ENCODE results near the gene GLDC.
A peak's percentile ranks its signal among the peaks of the same experiment; 100 is the strongest.
"Not testable (repeated sequence)": the region's sequence is repeated elsewhere in the genome, so short reads cannot be mapped to it uniquely, and the experiment has no call there.

GLDC gene

DNA sequence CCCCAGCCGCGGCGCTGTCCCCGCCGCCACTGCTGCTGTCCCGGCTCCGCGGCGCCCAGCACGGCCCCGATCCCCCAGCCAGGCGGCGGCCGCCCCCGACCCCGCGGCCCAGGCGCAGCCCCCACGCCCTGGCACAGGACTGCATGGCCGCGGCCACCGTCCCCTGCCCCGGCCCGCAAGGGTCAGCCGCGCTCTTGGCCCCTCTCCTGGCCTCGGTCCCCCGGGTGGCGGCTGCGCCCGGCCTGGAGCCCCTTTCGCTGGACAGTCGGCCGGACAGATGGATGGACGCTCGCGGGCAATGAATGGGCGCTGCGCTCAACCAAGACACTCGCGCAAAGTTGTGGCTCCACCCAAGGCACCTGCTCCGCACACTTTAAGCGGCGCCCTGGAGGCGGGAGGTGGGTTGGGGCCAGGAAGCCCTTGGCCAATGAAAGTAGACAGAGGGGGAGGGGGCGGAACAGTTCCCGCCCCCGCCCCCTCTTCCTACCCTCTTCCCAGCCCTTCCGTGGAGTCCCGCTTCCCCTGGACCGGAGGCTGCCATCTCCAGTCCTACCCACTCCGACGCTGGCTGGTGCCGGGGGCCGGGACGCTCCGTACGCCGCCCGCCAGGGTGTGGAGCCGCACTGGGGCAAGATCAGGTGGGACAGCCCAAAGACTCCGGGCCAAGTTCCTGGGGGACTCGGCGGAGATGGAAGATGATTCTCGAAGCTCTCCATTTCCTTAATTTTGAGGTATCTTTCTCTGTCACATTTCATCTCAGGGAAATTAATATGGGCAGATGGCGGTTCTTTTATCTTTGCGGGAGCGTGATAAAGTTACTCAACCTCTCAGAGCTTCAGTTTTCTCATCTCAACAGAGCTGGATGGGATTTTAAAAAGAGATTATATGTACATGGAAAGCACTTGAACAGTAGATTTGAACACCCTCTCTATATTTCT, at the start of gene GLDC:
GLDC (minus strand) TSS at position 375 of the 938 bp plus-strand sequence; CDS start at position 145, 230 bp downstream.
- DNase-seq (ENCODE audit: insufficient read length, low spot score) = peak; percentile 94
- FAIRE-seq = peak; percentile 91

DNA sequence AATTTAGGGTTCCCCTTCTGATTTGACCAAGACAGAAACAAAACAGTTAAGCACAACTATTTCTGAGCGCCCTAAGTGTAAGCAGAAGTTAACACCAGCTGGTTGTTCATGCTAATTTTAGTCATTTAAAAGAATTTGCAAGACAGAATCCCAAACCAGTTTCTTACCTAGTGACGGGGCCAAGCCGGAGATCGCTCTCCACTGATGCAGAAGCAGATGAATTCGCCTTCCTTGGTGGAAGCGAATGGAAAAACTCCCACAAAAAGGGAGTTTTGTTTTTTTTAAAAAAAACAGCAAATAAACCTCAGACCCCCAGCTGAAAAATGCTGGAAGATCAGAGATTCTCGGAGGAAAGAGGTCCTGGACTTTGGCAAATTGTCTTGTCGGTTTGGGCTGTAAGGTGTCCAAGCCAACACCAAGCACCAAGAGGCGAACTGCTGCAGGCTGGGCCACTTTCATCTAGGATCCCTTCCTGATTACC, 47.4 kb upstream of the GLDC start:
- peak; percentile 72 for FAIRE-seq

DNA sequence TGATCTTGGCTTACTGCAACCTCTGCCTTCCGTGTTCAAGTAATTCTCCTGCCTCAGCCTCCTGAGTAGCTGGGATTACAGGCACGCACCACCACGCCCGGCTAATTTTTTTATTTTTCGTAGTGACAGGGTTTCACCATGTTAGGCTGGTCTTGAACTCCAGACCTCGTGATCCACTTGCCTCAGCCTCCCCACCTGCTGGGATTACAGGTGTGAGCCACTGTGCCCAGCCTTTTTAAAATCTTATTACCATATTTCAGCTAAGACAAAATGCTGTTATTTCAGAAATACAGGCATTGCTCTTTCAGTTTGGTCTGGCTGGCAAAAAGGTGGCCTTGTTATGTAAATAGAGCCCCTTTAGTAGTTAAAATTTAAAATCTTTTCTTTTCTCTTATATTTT, 46.9 kb upstream of the GLDC start:
- FAIRE-seq = no peak
- DNase-seq (ENCODE audit: insufficient read length, low spot score) = no peak

More for the DNA sequence above, 47.4 kb upstream of the GLDC start:
- DNase-seq (ENCODE audit: insufficient read length, low spot score) = no peak

DNA sequence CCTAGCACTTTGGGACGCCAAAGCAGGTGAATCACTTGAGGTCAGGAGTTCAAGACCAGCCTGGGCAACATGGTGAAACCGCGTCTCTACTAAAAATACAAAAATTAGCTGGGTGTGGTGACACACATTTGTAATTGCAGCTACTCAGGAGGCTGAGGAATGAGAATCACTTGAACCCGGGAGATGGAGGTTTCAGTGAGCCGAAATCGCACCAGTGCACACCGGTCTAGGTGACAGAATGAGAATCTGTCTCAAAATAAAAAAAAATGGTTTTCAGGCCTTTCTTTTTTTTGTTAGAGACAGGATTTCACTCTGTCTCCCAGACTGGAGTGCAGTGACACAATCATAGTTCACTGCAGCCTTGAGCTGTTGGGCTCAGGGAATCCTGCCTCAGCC, 45.1 kb upstream of the GLDC start:
- not testable (repeated sequence) for FAIRE-seq; DNase-seq (ENCODE audit: insufficient read length, low spot score)

DNA sequence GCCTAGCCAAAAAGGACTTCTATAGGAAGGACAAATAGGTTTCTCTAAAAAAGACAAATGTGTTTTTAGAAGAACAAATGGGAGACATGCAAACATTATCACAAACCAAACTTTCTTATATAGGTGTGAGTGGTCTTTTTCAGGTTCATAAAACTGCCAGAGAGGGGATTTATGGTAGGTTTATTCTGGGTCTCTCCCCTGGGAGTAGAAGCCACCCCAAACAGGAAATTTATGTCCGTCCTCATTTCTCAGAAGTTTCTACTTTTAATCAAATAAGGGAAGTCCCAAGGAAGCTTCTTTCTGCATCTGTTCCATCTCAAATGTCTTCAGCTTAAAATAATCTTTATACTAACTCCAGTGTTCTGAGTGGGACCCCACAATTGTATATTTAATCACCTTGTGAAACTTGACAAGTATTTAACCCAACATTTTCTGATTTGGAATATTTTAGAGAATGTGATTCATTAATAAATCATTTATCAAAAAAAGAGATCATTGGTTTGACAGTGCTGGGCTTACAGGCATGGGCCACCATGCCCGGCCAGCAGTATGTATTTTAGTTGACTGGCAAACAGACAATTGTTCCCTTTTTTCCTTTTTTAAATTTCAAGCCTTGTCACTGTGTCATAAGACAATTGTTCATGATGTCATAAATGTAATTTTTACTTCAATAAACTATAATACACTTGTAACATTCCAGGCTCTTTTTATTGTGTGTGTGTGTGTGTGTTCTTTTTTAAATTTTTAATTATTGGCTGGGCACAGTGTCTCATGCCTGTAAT, 44.6 kb upstream of the GLDC start:
- FAIRE-seq = peak; percentile 89
- DNase-seq (ENCODE audit: insufficient read length, low spot score) = no peak

DNA sequence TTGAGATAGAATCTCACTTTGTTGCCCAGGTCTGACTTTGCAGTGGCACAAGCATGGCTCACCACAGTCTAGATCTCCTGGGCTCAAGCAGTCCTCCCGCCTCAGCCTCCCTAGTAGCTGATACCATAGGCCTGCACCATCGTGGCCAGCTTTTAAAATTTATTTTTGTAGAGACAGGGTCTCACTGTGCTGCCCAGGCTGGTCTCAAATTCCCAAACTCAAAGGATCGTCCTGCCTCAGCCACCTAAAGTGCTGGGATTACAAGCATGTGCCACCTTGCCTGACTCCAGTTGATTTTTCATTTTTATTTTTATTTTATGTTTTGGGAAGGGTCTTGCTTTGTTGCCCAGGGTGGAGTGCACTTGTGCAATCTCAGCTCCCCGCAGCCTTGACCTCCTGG, 41.7 kb upstream of the GLDC start:
- FAIRE-seq = no peak

DNA sequence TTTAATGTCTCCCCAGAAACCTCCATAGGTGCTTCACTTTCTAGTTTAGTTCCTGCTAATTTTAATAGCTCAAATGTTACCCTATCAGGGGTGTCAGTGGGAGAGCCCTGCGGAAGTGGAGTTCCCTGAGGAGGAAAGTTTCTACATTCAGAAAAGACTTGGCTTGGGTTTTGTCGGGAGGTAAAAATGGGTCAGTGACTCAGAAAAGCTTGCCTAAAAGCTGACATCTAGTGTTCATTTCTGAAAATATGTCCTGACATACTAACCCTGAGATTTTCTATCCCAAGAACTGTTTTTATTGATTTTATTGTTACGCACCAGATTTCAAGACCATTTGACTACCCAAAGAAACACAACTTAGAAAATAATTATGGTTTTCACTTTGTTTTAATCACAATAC, 40.9 kb upstream of the GLDC start:
- FAIRE-seq (no peak), DNase-seq (ENCODE audit: insufficient read length, low spot score) (no peak)

More for the DNA sequence above, 41.7 kb upstream of the GLDC start:
- no peak for DNase-seq (ENCODE audit: insufficient read length, low spot score)

DNA sequence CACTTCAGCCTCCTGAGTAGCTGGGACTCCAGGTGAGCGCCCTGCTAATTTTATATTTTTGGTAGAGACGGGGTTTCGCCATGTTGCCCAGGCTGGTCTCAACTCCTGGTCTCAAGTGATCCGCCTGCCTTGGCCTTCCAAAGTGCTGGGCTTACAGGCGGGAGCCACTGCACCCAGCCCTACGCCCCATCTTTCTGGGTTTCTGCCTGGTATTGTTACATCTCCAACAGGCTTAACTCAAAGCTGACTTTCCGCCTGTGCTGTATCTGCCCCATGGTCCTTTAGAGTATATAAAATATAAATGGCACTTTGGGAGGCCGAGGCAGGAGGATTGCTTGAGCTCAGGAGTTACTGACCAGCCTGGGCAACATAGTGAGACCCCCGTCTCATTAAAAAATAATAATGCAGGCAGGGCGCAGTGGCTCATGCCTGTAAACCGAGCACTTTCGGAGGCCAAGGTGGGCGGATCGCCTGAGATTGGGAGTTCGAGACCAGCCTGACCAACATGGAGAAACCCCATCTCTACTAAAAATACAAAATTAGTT, 36.5 kb upstream of the GLDC start:
- FAIRE-seq (no peak), DNase-seq (ENCODE audit: insufficient read length, low spot score) (no peak)

DNA sequence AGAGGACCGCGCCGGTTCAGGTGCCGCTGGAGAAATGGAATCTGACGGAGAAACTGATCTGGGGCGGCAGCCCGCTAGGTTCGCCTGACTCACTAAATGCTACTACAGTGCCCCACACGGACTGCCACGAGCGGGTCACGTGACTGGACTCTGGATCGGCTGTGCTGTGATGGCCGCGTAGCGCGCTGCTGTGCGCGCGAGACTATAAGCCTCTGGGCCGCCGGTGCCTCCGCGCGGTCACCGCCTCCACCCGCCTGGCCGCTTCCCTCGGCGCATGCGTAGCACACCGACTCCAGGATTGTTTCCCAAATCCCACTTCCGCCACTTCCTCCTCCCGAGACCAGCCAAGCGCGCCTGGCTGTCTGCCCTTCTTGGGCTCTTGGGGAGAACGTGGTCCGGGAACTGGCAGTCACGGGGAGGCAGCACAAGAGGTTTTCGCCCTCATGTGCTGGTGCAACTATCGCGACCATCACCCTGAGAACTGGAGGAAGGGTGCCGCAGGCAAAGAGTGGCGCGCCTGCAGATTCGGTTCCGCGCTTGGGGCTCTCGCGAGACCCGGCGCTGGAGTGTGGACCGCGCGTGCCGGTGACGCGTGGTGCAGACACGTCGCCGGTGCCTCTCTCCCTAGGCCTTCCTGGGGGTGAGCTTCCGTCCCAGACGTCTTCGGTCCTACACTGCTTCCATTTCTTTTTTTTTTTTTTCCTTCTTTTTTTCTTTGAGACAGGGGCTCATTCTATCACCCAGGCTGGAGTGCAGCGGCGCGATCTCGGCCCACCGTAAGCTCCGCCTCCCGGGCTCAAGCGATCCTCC, 35.8 kb upstream of the GLDC start:
- peak; percentile 63 for DNase-seq (ENCODE audit: insufficient read length, low spot score)
- FAIRE-seq = peak; percentile 87

DNA sequence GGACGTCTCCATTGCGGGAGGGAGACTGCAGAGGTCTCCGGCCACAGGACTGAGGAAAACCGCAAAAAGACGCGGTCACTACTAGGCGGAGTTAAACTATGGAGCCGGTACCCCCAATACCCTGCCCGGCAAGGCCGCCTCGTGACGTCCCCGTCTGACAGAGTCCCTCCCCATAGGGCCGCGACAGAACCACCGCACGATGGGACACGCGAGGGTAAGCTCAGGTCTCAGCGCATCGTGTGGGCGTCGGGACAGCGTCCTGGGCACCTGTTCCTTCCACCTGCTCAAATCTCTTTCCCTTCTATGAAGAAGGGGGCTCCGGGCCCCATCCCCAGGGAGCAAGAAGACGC, 35.2 kb upstream of the GLDC start:
- DNase-seq (ENCODE audit: insufficient read length, low spot score) (no peak), FAIRE-seq (no peak)

DNA sequence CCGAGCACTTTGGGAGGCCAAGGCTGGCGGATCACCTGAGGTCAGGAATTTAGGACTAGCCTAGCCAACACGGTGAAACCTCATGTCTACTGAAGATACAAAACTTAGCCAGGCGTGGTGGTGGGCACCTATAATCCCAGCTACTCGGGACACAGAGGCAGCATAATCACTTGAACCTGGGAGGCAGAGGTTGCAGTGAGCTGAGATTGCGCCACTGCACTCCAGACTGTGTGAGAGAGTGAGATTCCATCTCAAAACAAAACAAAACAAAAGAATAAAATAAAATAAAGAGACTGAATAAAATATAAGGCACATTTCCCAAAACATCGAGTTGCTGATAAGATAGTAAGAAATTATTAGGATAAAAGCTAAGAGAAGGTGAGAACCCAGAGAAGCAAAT, 32.3 kb upstream of the GLDC start:
- FAIRE-seq (no peak), DNase-seq (ENCODE audit: insufficient read length, low spot score) (no peak)

DNA sequence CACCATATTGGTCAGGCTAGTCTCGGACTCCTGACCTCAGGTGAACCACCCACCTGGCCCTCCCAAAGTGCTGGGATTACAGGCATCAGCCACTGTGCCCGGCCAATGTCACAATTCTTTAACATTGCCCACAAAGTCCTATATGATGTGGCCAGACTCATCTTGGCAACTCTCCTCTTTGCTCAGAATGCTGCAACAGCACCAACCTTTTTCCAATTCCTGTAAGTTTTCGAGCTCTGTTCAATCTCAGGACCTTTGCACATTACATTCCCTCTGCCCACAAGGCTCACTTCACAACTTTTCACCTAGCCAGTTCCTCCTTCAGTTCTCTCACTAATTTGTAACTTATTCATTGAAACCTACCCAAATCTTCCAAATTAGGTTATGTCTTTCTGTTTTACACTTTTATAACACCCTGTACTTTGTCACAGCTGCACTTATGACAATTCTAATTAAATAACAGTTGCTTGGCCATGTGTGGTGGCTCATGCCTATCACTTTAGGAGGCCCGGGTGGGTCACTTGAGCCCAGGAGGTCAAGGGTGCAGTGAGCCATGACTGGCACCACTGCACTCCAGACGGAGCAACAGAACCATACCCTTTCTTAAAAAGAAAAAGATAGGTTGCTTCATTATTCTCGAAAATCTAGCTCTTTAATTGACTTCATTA, 30.9 kb upstream of the GLDC start:
- DNase-seq (ENCODE audit: insufficient read length, low spot score) (no peak), FAIRE-seq (peak; percentile 59)

DNA sequence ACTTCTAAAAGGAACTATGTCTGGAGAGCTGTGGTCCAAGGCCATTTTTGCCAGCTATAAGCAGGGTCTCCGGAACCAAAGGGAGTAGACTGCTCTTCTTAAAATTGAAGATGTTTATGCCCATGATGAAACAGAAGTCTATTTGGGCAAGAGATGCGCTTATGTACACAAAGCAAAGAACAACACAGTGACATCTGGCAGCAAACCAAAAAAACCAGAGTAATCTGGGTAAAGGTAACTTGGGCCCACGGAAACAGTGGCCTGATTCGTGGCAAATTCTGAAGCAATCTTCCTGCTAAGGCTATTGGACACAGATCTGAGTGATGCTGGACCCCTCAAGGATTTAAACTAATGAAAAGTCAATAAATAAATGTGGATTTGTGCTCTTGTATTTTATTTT, 29.7 kb upstream of the GLDC start:
- no peak for DNase-seq (ENCODE audit: insufficient read length, low spot score)
- no peak for FAIRE-seq

DNA sequence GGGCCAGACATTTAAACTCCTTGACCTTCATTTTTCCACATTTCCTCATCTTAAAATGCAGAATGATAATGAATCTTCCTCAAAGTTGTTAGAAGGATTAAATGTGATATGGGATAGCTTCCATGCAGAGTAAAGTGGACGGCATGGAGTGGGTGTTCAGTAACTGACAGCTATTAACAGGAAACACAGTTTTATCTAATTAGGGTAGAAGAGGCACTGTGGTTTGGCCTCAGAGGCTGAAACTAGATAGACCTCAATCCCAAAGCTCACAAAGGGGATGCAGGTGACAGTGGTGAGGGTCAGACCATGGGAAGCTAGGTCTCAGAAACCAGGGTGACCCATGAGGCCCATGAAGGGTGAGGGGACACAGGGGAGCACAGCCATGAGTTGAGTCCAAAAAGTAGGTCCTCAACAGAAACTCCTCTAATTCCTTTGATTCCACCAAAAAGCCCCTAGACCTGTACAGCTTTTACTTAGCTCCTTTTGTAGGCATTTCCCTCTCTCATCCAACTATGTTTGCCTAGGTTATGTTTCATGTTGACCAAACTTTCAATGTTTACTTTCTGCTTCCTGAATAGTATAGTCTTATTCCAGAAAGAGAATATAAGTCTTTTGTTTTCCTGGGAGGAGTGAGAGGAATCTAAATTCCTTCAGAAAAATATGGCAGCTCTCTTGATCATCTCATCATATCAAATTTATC, 27.9 kb upstream of the GLDC start:
- no peak for DNase-seq (ENCODE audit: insufficient read length, low spot score)
- peak; percentile 95 for FAIRE-seq

DNA sequence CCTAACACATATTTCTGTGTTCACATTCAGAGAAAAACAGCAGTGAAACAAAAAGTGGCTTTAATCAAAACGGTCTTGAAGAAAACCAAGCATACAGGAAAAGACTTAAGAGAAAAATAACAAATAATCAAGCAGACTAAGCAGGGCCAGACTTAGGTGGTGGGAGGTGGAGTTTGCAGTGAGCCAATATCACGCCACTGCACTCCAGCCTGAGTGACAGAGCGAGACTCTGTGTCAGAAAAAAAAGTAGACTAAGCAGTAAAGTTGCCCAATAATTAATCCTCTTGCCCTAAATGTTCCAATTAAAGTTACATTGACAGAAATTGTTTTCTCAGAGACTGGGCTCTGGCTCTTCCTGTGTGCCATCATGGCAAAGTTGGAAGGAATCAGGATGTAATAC, 26.6 kb upstream of the GLDC start:
- DNase-seq (ENCODE audit: insufficient read length, low spot score) (no peak), FAIRE-seq (peak; percentile 40)

DNA sequence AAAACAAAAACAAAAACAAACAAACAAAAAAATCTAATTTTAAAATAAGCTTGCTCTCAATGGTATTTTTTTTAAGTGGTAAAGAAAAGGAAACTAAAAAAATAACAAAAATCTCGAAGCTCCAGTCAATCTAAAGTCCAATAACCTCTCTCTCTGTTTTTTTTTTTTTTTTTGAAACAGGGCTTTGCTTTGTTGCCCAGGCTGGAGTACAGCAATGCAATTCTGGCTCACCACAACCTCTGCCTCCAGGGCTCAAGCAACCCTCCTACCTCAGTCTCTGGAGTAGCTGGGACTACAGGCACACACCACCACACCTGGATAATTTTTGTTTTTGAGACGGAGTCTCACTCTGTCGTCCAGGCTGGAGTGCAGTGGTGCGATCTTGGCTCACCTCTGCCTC, 25.9 kb upstream of the GLDC start:
- DNase-seq (ENCODE audit: insufficient read length, low spot score) (no peak), FAIRE-seq (no peak)

DNA sequence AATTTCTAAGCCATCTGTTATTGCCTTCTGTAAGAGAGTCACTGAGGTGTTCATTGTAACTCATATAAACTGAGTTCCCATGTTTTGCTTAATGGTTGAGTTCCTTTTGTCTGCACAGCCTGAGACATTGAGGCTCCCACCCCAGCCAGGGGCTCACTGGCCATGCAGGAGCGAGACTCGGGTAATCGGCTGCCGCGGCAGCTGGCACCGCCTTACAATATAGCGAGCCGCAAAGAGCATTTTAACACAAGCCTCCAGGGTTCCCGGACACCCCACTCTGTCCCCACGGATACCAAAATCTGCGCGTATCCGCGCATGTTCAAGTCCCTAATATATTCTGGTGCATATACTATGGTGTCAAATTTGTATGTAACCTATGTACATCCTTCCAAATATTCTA, 24.4 kb upstream of the GLDC start:
- FAIRE-seq (no peak), DNase-seq (ENCODE audit: insufficient read length, low spot score) (no peak)

DNA sequence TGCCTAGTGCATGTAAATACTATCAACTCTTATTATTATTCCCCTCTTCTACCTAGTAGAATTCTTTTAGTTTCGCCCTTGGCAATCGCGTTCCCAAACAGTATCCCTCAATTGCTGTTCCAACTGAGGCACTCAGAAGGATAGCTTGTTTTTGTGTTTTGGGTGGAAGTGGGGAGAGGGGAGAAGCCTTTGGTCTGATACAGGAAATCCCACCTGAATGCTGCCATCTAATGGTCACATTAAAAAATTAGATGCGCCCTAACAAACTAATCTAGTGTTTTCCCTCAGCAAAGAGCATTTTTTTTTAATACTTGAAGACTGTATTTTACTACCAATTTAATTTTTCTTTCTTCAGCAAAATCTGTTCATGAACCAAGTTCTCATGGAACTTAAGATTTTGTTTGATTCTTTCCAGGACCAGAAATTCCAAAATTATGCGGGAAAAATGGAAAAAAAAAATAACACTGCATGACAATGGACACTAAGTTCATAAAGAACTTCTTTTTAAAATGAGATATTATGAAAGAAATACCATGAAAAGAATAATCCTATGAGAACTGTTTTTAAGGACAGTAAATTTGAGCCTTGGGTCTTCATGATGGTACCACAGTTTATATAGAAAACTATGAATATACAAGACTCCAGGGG, 22.2 kb upstream of the GLDC start:
- FAIRE-seq (peak; percentile 61), DNase-seq (ENCODE audit: insufficient read length, low spot score) (no peak)

DNA sequence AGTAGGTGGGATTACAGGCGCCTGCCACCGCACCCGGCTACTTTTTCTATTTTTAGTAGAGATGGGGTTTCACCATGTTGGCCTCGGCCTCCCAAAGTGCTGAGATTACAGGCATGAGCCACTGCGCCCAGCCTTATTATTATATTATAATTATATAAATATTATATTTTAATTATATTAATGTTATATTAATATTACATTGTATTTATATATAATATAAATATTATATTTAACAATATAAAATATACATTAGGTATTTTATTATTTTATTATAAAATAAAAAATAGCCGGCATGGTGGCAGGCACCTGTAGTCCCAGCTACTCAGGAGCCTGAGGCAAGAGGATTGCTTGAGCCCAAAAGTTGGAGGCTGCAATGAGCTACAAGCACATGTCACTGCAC, 21.6 kb upstream of the GLDC start:
- FAIRE-seq = no peak
- no peak for DNase-seq (ENCODE audit: insufficient read length, low spot score)

Data from GM19239 (cell line).